Smooth muscle cell (in vitro differentiated cells): Measurements from ENCODE around the gene TTC23. TPM values are rescaled to one million over a fixed set of nuclear protein-coding genes. Genes with fewer than 3 reads are reported as not detected.

Source experiments
- DNase-seq: peaks from one replicate; lab custom pipeline; 2025; ENCODE audit not compliant: unreplicated experiment; lab: John Stamatoyannopoulos, UW
- H2AFZ ChIP-seq: fragments of 200-600 bp; sonication (generic); 2 replicates; pipeline ENCODE4 v1.6.0; 2016; ENCODE audit warnings: antibody characterized with exemption, low read depth, mild to moderate bottlenecking
- H3F3A ChIP-seq: fragments of 200-600 bp; sonication (generic); 2 replicates; pipeline ENCODE4 v1.6.0; 2017; ENCODE audit warnings: antibody characterized with exemption, low read depth
- H3K27ac ChIP-seq: fragments of 200-600 bp; sonication (generic); 2 replicates; pipeline ENCODE4 v1.5.1; 2016; ENCODE audit warnings: low read depth, mild to moderate bottlenecking
- H3K27me3 ChIP-seq: fragments of 200-600 bp; sonication (generic); 2 replicates; pipeline ENCODE4 v1.6.1; 2016; ENCODE audit warnings: low read depth, mild to moderate bottlenecking
- H3K36me3 ChIP-seq: fragments of 200-600 bp; sonication (generic); 2 replicates; pipeline ENCODE4 v1.5.1; 2016; ENCODE audit warnings: low read depth
- H3K4me1 ChIP-seq: fragments of 200-600 bp; sonication (generic); 2 replicates; pipeline ENCODE4 v1.5.1; 2016; ENCODE audit warnings: low read depth
- H3K4me2 ChIP-seq: fragments of 200-600 bp; sonication (generic); 2 replicates; pipeline ENCODE4 v1.6.0; 2016; ENCODE audit warnings: mild to moderate bottlenecking
- H3K4me3 ChIP-seq: fragments of 200-600 bp; sonication (generic); 2 replicates; pipeline ENCODE4 v1.5.1; 2016; ENCODE audit warnings: mild to moderate bottlenecking
- H3K79me2 ChIP-seq: fragments of 200-600 bp; sonication (generic); 2 replicates; pipeline ENCODE4 v1.6.0; 2016; ENCODE audit warnings: low read depth, mild to moderate bottlenecking
- H3K9ac ChIP-seq: fragments of 200-600 bp; sonication (generic); 2 replicates; pipeline ENCODE4 v1.6.0; 2016; ENCODE audit warnings: low read depth
- H3K9me3 ChIP-seq: fragments of 200-600 bp; sonication (generic); replicated peaks from 2 replicates; pipeline ENCODE4 v1.5.1; 2016; ENCODE audit warnings: low read depth
- H4K20me1 ChIP-seq: fragments of 200-600 bp; sonication (generic); 2 replicates; pipeline ENCODE4 v1.6.0; 2016; ENCODE audit warnings: low read depth
- WGBS: methylation state at CpG from one replicate; pipeline ENCODE4 v1.1.7; 2016; ENCODE audit warnings: low lambda C conversion rate; 5-methylcytosine and 5-hydroxymethylcytosine counted together
- polyA plus RNA-seq: library from polyadenylated mRNA; unstranded; fragments of >200 nt; fragmentation: Nextera tagmentation; extraction: Ambion mirVana; gene quantifications from 2 replicates; pipeline ENCODE4 v1.2.1, GENCODE V29; 2016
- total RNA-seq: library from RNA; depleted of rRNA; stranded (reverse); fragments of >200 nt; gene quantifications from 2 replicates; pipeline ENCODE4 v1.2.3, GENCODE V29; 2014
- TF ChIP-seq, protein P1 (sequence below): fragments of 200-600 bp; sonication (generic); IDR thresholded peaks from 2 replicates; pipeline ENCODE4 v1.5.1; 2017; ENCODE audit warnings: borderline replicate concordance, mild to moderate bottlenecking, antibody characterized with exemption; ENCODE audit not compliant: insufficient read depth, poor library complexity, severe bottlenecking

Gene TTC23
- total and polyA plus RNA-seq, 2 experiments from 2014 or later, result 25.0 to 45.4 TPM

DNA sequence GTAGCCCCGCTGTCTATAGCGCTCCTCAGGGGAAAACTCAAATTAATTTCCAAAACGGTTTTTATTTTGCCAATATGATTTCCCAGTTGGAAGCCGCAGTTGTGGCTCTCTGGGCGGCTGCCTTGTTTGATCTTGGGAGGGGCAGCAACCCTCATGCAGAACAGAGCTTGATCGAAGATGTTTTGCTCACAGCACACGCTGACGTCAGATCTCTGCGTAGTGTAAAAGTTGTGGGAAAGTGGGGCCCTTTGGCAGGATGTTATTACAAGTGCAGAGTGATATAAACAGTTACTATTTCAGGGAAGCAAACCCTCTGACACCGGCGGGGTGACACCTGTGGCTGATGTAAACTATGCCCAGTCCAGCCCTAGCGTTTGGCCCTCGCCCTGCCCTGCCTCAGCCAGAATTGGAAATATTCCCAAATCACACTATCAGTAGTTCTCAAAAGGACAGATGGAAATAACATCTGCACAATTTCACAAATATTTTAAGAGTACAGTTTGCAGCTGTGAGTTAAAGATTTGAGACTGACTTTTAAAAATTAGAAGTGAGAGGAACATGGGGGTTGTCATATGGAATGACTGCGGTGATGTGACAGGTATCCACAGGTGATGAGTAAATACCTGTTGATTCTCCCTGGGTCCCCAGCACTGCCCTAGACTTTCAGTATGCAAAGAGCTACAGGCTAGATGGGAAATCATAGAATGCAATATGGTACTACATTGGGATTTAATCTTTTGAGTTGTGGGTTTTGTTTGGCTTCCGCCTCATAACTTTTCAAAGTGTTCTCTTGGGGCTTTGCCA lies 142.8 kb downstream of the TTC23 start:
- Histone ChIP-seq H3F3A (peaks cover 7% of the 10 kb centered on the region), H3K4me3 (peak overlapping the region; percentile 58), H3K27ac (no peak overlapping the region), H3K79me2 (peaks cover 7% of the 10 kb centered on the region), H4K20me1 (no peaks in the 10 kb centered on the region), H3K4me1 (no peaks in the 10 kb centered on the region), H3K9ac (no peak overlapping the region), H3K9me3 (no peaks in the 10 kb centered on the region), H2AFZ (no peak overlapping the region), H3K4me2 (peak overlapping the region; percentile 97), H3K36me3 (no peaks in the 10 kb centered on the region), H3K27me3 (no peaks in the 10 kb centered on the region)
- WGBS, result 69% methylated on average over 15 of the region's 15 CpGs
- TF ChIP-seq, protein P1, sequence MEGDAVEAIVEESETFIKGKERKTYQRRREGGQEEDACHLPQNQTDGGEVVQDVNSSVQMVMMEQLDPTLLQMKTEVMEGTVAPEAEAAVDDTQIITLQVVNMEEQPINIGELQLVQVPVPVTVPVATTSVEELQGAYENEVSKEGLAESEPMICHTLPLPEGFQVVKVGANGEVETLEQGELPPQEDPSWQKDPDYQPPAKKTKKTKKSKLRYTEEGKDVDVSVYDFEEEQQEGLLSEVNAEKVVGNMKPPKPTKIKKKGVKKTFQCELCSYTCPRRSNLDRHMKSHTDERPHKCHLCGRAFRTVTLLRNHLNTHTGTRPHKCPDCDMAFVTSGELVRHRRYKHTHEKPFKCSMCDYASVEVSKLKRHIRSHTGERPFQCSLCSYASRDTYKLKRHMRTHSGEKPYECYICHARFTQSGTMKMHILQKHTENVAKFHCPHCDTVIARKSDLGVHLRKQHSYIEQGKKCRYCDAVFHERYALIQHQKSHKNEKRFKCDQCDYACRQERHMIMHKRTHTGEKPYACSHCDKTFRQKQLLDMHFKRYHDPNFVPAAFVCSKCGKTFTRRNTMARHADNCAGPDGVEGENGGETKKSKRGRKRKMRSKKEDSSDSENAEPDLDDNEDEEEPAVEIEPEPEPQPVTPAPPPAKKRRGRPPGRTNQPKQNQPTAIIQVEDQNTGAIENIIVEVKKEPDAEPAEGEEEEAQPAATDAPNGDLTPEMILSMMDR, result no peak
- DNase-seq, result no peak

DNA sequence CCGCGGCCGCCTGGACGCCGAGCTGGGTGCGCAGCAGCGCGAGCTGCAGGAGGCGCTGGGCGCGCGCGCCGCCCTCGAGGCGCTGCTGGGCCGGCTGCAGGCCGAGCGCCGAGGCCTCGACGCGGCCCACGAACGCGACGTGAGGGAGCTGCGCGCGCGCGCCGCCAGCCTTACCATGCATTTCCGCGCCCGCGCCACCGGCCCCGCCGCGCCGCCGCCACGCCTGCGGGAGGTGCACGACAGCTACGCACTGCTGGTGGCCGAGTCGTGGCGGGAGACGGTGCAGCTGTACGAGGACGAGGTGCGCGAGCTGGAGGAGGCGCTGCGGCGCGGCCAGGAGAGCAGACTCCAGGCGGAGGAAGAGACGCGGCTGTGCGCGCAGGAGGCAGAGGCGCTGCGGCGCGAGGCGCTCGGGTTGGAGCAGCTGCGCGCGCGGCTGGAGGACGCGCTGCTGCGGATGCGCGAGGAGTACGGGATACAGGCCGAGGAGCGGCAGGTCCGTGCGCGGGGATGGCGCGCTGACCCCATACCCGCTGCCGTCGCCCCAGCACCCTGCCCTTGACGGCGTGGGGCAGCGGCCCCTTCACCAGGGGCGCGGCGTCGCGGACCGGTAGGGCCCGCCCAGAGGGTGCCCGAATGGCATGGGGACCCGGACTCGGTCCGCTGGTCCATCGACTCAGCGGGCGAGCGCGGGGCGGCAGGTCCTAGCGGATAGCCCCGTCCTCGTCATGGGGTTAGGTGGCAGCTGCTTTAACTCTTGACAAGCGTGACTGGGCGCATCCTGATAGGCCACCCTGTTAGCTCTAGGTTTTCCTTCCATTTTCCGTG lies 143.7 kb downstream of the TTC23 start:
- Histone ChIP-seq H3F3A (peaks cover 5% of the 10 kb centered on the region), H3K9ac (no peak overlapping the region), H2AFZ (peak overlapping the region; percentile 65), H3K4me1 (peaks cover 2% of the 10 kb centered on the region), H3K9me3 (no peaks in the 10 kb centered on the region), H3K4me3 (peak overlapping the region; percentile 58), H3K4me2 (peak overlapping the region; percentile 97), H3K27ac (no peak overlapping the region), H4K20me1 (no peaks in the 10 kb centered on the region), H3K27me3 (no peaks in the 10 kb centered on the region), H3K79me2 (peaks cover 7% of the 10 kb centered on the region), H3K36me3 (no peaks in the 10 kb centered on the region)
- WGBS, result 2% methylated on average over 85 of the region's 116 CpGs
- peak; percentile 25 for DNase-seq
- TF ChIP-seq, protein P1, result no peak

DNA sequence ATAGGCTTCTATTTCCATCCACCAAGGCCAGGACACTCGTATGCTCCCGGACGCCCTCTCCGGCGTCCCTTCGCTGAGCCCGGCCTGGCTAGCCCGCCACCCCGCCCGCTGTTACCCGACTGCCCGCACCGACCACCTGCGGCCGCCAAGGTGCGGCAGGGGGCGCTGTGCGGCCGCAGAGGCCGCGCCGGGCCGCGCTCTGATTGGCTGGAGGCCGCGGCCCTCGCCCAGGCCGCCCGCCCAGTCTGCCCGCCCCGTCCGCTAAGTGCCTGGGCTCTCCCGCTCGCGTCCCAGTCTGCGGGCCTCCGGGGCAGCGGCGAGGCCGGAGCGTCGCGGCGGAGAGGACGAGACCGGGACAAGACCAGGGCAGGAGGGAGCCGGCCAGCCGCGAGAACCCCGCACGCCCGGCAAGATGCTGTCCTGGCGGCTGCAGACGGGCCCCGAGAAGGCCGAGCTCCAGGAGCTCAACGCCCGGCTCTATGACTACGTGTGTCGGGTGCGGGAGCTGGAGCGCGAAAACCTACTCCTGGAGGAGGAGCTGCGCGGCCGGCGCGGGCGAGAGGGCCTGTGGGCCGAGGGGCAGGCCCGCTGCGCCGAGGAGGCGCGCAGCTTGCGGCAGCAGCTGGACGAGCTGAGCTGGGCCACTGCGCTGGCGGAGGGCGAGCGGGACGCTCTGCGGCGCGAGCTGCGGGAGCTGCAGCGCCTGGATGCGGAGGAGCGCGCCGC lies 144.4 kb downstream of the TTC23 start, which contains the start of gene SYNM:
Gene SYNM (plus strand): TSS at position 293 of the 726 bp plus-strand sequence. CDS start 120 bp downstream, at position 413.
- no peak within 1 kb of the TSS for H3K9ac ChIP-seq
- no peaks in the 10 kb centered on the region for H3K36me3 ChIP-seq
- H3F3A ChIP-seq, result no peaks in the 10 kb centered on the region
- peak within 1 kb of the TSS; percentile 58 for H3K4me3 ChIP-seq
- H3K4me1 ChIP-seq, result peaks cover 3% of the 10 kb centered on the region
- peak within 1 kb of the TSS; percentile 82 for H2AFZ ChIP-seq
- TF ChIP-seq, protein P1, result peak; percentile 85
- DNase-seq, result peak; percentile 41
- no peaks in the 10 kb centered on the region for H3K27me3 ChIP-seq
- no peaks in the 10 kb centered on the region for H4K20me1 ChIP-seq
- peaks cover 7% of the 10 kb centered on the region for H3K79me2 ChIP-seq
- no peak within 1 kb of the TSS for H3K27ac ChIP-seq
- WGBS, result 2% methylated on average over 70 of the region's 91 CpGs
- peak within 1 kb of the TSS; percentile 97 for H3K4me2 ChIP-seq
- no peaks in the 10 kb centered on the region for H3K9me3 ChIP-seq
